A549 (cell line): ENCODE measurements around the gene FBXO34. TPM values are rescaled to one million over a fixed set of nuclear protein-coding genes. Genes with fewer than 3 reads are reported as not detected.
"Not testable (repeated sequence)": the region's sequence is repeated elsewhere in the genome, so short reads cannot be mapped to it uniquely, and the experiment has no call there.

Source experiments
- ATAC-seq, 2 experiments: fragments of 200-7000 bp in 1 of 2; fragments of >200 bp in 1 of 2; cut with Nextera tagmentation in 1 of 2; cut with Tn5 transposase in 1 of 2; 3 replicates each; pipeline versions ENCODE4 v1.8.0 to v1.9.1; 2018 to 2020; ENCODE audit warnings: mild to moderate bottlenecking in 1 of 2, moderate library complexity in 1 of 2
- CTCF ChIA-PET: fragments of 300-600 bp; sonication (Branson Sonifier 250); formaldehyde crosslinking; extraction: SDS; loops from one replicate; lab custom pipeline; 2021; ENCODE audit warnings: antibody characterized with exemption, inconsistent platforms; lab: Yijun Ruan, JAX
- POLR2A ChIA-PET: fragments of 350-600 bp; formaldehyde crosslinking; extraction: SDS; loops from one replicate; lab custom pipeline; 2021; ENCODE audit warnings: antibody characterized with exemption, inconsistent platforms; lab: Yijun Ruan, JAX
- DNase-seq, 2 experiments: peaks; one replicate each; pipeline versions ENCODE4 v3.0.0 to v3.0.0-alpha.2; 2011 to 2016; ENCODE audit warnings: low read depth in 1 of 2, low spot score in 1 of 2
- FAIRE-seq: peaks from 2 replicates; lab custom pipeline; 2011; peaks lifted over from hg19 to GRCh38; lab: Jason Lieb, UNC
- H3K27ac ChIP-seq, 2 experiments: fragments of >200 bp; sonication (Bioruptor Twin); formaldehyde crosslinking; 3 replicates each; pipeline ENCODE4 v1.5.1; 2016 to 2017
- H3K4me1 ChIP-seq: fragments of >200 bp; sonication (Bioruptor Twin); formaldehyde crosslinking; 3 replicates; pipeline ENCODE4 v1.6.1; 2016
- H3K4me2 ChIP-seq: fragments of >200 bp; sonication (Bioruptor Twin); formaldehyde crosslinking; 3 replicates; pipeline ENCODE4 v1.6.1; 2016
- H3K4me3 ChIP-seq: fragments of >200 bp; sonication (Bioruptor Twin); formaldehyde crosslinking; 3 replicates; pipeline ENCODE4 v1.5.1; 2016
- H3K9me3 ChIP-seq: fragments of >200 bp; sonication (Bioruptor Twin); formaldehyde crosslinking; 3 replicates; pipeline ENCODE4 v1.6.1; 2016
- CBX2 ChIP-seq: fragments of 200-600 bp; sonication (generic); IDR thresholded peaks from 2 replicates; pipeline ENCODE4 v1.6.1; 2016; ENCODE audit warnings: low read depth, mild to moderate bottlenecking, borderline replicate concordance
- CBX8 ChIP-seq: fragments of 200-600 bp; sonication (generic); IDR thresholded peaks from 2 replicates; pipeline ENCODE4 v1.6.1; 2016
- CEBPB ChIP-seq, 2 experiments: fragments of >200 bp in 1 of 2; sonication (Bioruptor Twin) in 1 of 2; formaldehyde crosslinking in 1 of 2; IDR thresholded peaks; 2 replicates each; pipeline ENCODE4 v1.6.1; 2012 to 2016
- E2F6 ChIP-seq: IDR thresholded peaks from 2 replicates; pipeline ENCODE4 v1.6.1; 2012; ENCODE audit warnings: low read depth, borderline replicate concordance
- EHF ChIP-seq: fragments of 250-450 bp; sonication (Bioruptor Pico); IDR thresholded peaks from 2 replicates; pipeline ENCODE4 v1.5.0; 2020; ENCODE audit warnings: mild to moderate bottlenecking
- EHMT2 ChIP-seq: fragments of 200-600 bp; sonication (generic); IDR thresholded peaks from 2 replicates; pipeline ENCODE4 v1.6.1; 2016; ENCODE audit warnings: antibody characterized with exemption, low read depth, mild to moderate bottlenecking, moderate library complexity
- ESRRA ChIP-seq: fragments of 150-350 bp; IDR thresholded peaks from 2 replicates; pipeline ENCODE4 v1.6.1; 2014; ENCODE audit warnings: mild to moderate bottlenecking, low read length, borderline replicate concordance
- FOSL2 ChIP-seq, 2 experiments: fragments of 450-650 bp in 1 of 2; fragments of >200 bp in 1 of 2; sonication (Bioruptor Twin) in 1 of 2; formaldehyde crosslinking; IDR thresholded peaks; 2 replicates each; pipeline versions ENCODE4 v1.5.0 to v1.6.1; 2016 to 2020; ENCODE audit warnings: mild to moderate bottlenecking in 1 of 2, moderate library complexity in 1 of 2
- GATA3 ChIP-seq: IDR thresholded peaks from 2 replicates; pipeline ENCODE4 v1.6.1; 2012; ENCODE audit warnings: borderline replicate concordance
- HEYL ChIP-seq: fragments of 250-450 bp; sonication (Bioruptor Pico); IDR thresholded peaks from 2 replicates; pipeline ENCODE4 v1.8.0; 2021; ENCODE audit warnings: mild to moderate bottlenecking, moderate library complexity
- JUNB ChIP-seq: fragments of >200 bp; sonication (Bioruptor Twin); formaldehyde crosslinking; IDR thresholded peaks from 2 replicates; pipeline ENCODE4 v1.6.1; 2016
- KDM1A ChIP-seq: fragments of 200-600 bp; sonication (generic); IDR thresholded peaks from 2 replicates; pipeline ENCODE4 v1.6.1; 2016; ENCODE audit warnings: low read depth, mild to moderate bottlenecking
- KDM5A ChIP-seq: fragments of 200-600 bp; sonication (generic); IDR thresholded peaks from 2 replicates; pipeline ENCODE4 v1.6.1; 2016; ENCODE audit warnings: antibody characterized with exemption, mild to moderate bottlenecking
- MYC ChIP-seq: IDR thresholded peaks from 2 replicates; pipeline ENCODE4 v1.6.1; 2012; ENCODE audit warnings: mild to moderate bottlenecking, inconsistent platforms, low read length, improper control_type of control experiment, borderline replicate concordance
- RNF2 ChIP-seq: fragments of 200-600 bp; sonication (generic); IDR thresholded peaks from 2 replicates; pipeline ENCODE4 v1.6.1; 2016; ENCODE audit warnings: low read depth, mild to moderate bottlenecking, antibody characterized with exemption, moderate library complexity, borderline replicate concordance
- ZC3H11A ChIP-seq: fragments of 450-650 bp; IDR thresholded peaks from 2 replicates; pipeline ENCODE4 v1.6.1; 2014; ENCODE audit warnings: antibody characterized with exemption, mild to moderate bottlenecking
- ZNF302 ChIP-seq: fragments of 250-450 bp; sonication (Bioruptor Pico); IDR thresholded peaks from 2 replicates; pipeline ENCODE4 v1.9.0; 2021; ENCODE audit warnings: inconsistent platforms, mild to moderate bottlenecking, moderate library complexity
- ZSCAN20 ChIP-seq: fragments of 250-450 bp; sonication (Bioruptor Pico); IDR thresholded peaks from 2 replicates; pipeline ENCODE4 v1.8.0; 2022; ENCODE audit warnings: mild to moderate bottlenecking, moderate library complexity
- WGBS: methylation state at CpG from one replicate; pipeline ENCODE4 v1.1.6; 2017; ENCODE audit errors: missing lambda C conversion rate; 5-methylcytosine and 5-hydroxymethylcytosine counted together
- polyA plus RNA-seq, 4 experiments: library from polyadenylated mRNA; depleted of rRNA in 3 of 4; stranded (reverse); fragments of >200 nt; fragmentation: RNase III in 1 of 4; extraction: RNeasy Plus Mini Kit Qiagen cat#74134 plus additional on column Dnase treatment in 1 of 4; gene quantifications; 2 replicates in 3 of 4; 3 replicates in 1 of 4; pipeline ENCODE4 v1.2.3, GENCODE V29; 2011 to 2017

Gene FBXO34
- polyA plus RNA-seq, 2 of the 4 experiments (the other 2 are of a cell fraction): 15.4 to 28.0 TPM

DNA sequence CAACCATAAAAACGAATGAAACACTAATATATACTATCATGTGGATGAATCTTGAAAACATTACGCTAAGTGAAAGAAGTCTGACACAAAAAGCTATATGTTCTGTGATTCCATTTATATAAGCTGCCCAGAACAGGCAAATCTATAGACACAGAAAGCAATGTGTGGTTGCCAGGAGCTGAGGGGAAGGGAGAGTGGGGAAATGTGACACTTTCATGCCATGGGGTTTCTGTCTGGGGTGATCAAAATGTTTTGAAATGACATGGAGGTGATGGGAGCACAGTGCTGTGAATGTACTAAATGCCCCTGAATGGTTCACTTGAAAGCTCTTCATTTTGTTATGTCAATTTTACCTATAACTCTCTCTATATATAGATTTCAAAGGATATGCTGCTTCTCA is 110.3 kb downstream of the FBXO34 start:
- no peak overlapping the region for H3K4me2 ChIP-seq
- WGBS: 71% methylated on average over 2 of the region's 2 CpGs
- ChIA-PET CTCF (interaction anchor here (1.1 to 1.4 kb wide), 3 partner anchors 27 to 111 kb away, joined by 3 to 4 read pairs (median 3); no protein-coding TSS in a partner anchor), POLR2A (interaction anchor here (1.2 kb wide), 1 partner anchor 30 kb away, joined by 4 read pairs; the partner anchor contains the start of gene ATG14)
- ATAC-seq (no peak), FAIRE-seq (no peak), DNase-seq (no peak)
- H3K9me3 ChIP-seq: no peaks in the 10 kb centered on the region
- no peak overlapping the region for H3K27ac ChIP-seq
- peaks cover 8% of the 10 kb centered on the region; the same call in 2 of the 3 replicates for H3K4me1 ChIP-seq
- TF ChIP-seq JUNB (no peak), CBX8 (no peak), ZSCAN20 (CRISPR knock-in tag) (no peak), KDM1A (no peak), MYC (no peak), ZNF302 (CRISPR knock-in tag) (no peak), E2F6 (no peak), KDM5A (no peak)
- no peak overlapping the region for H3K4me3 ChIP-seq

DNA sequence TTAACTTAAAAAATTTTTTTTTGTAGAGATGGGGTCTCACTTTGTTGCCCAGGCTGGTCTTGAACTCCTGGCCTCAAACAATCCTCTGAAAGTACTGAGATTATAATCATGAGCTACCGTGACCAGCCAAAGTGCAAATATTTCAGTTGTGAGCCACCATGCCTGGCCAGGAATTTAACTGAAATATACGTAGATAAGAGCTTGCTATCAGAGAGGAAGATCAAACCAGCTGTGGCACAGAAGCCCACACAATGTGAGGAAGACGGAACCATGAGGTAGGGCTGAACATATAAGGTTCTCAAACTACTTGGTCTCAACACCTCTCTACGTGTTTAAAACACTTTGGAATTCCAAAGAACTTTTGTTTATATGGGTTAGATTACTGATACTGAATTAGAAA is 111.3 kb downstream of the FBXO34 start:
- TF ChIP-seq ZC3H11A: no peak
- no peak for TF ChIP-seq ZSCAN20 (CRISPR knock-in tag)
- TF ChIP-seq KDM5A: no peak
- TF ChIP-seq RNF2: no peak
- TF ChIP-seq EHF (CRISPR knock-in tag): no peak
- no peak for TF ChIP-seq ESRRA
- TF ChIP-seq CBX8: no peak
- no peak for TF ChIP-seq GATA3
- no peak for TF ChIP-seq CBX2
- Histone ChIP-seq H3K9me3 (no peaks in the 10 kb centered on the region), H3K4me1 (peaks cover 8% of the 10 kb centered on the region; the same call in 2 of the 3 replicates), H3K4me3 (no peak overlapping the region), H3K27ac (no peak overlapping the region), H3K4me2 (no peak overlapping the region)
- ChIA-PET POLR2A (interaction anchor here (1.2 kb wide), 1 partner anchor 29 kb away, joined by 4 read pairs; the partner anchor contains the start of gene ATG14), CTCF (interaction anchor here (1.1 to 1.4 kb wide), 3 partner anchors 28 to 112 kb away, joined by 3 to 4 read pairs (median 3); no protein-coding TSS in a partner anchor)
- WGBS: 69% methylated on average over 4 of the region's 4 CpGs
- FAIRE-seq: no peak
- DNase-seq: no peak
- no peak for ATAC-seq

- DNase-seq, H3K4me3 ChIP-seq, H3K4me1 ChIP-seq, ATAC-seq, H3K27ac ChIP-seq, H3K4me2 ChIP-seq, H3K9me3 ChIP-seq, POLR2A ChIA-PET, FAIRE-seq: not testable (repeated sequence)
- 50% methylated on average over 10 of the region's 10 CpGs for WGBS
- CTCF ChIA-PET: interaction anchor here (1.7 kb wide), 1 partner anchor 112 kb away, joined by 5 read pairs; no protein-coding TSS in a partner anchor
These were observed 111.8 kb downstream of the FBXO34 start for GRCh38 chr14:55383056-55383466.

DNA sequence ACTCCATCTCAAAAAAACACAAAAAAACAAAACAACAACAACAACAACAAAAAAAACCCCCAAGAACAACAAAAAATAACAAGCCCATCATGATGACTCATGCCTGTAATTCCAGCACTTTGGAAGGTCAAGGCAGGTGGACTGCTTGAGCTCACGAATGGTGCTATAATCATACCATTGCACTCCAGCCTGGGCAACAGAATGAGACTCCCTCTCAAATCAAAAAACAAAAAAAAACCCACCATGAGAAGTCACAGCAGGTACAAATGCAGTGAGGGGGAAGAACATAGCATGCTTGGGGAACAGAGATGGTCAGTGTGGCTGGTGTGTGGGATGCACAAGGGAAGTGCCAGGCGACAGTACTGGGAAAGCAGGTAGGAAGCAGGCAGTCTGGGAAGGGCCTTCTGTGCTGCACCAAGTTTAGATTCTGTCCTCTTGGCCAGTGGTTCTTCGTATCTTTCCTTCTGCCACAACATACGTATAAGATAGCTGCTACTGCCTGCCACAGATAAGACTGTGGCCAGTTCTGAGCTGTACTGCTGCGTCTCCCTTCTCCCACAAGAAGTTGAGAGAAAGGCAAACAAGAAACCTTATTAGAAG is 112.4 kb downstream of the FBXO34 start:
- POLR2A ChIA-PET: no interaction called here
- ATAC-seq (peak; percentile 36 to 52; a peak in 3 of 6 replicates), FAIRE-seq (no peak), DNase-seq (no peak)
- TF ChIP-seq HEYL (CRISPR knock-in tag): no peak
- TF ChIP-seq FOSL2 (IDR thresholded peaks at IDR 0.05): no peak
- TF ChIP-seq FOSL2 (CRISPR knock-in tag; IDR thresholded peaks at IDR 0.05): peak; percentile 23; the same call in 1 of the 2 replicates
- no peak for TF ChIP-seq EHMT2
- no peak for TF ChIP-seq CEBPB (IDR thresholded peaks at IDR 0.05)
- TF ChIP-seq ZSCAN20 (CRISPR knock-in tag): no peak
- Histone ChIP-seq H3K4me1 (peaks cover 8% of the 10 kb centered on the region; the same call in 2 of the 3 replicates), H3K4me3 (no peak overlapping the region), H3K9me3 (no peaks in the 10 kb centered on the region), H3K27ac (no peak overlapping the region; a peak in 1 of 6 replicates), H3K4me2 (no peak overlapping the region)
- WGBS: 90% methylated on average over 5 of the region's 5 CpGs
- CTCF ChIA-PET: interaction anchor here (1.7 kb wide), 1 partner anchor 113 kb away, joined by 5 read pairs; no protein-coding TSS in a partner anchor
